COR-L47 (cell line): Measurements from ENCODE around the gene SAMHD1.
"Not testable (repeated sequence)": the region's sequence is repeated elsewhere in the genome, so short reads cannot be mapped to it uniquely, and the experiment has no call there.

Source experiments
- DNase-seq: peaks from one replicate; lab custom pipeline; 2025; lab: John Stamatoyannopoulos, UW

SAMHD1 gene

DNA sequence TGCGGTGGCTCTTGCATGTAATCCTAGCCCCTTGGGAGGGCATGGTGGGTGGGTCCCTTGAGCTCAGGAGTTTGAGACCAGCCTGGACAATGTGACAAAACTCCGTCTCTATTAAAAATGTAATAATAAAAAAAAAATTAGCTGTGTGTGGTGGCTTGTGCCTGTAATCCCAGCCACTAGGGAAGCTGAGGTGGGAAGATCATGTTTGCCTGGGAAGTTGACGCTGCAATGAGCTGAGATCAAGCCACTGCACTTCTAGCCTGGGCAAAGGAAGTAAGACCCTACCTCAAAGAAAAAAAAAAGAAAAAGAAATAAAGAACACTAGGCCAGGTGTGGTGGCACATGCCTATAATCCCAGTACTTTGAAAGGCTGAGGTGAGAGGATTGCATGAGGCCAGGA, 4.5 kb upstream of the SAMHD1 start:
- no peak for DNase-seq

DNA sequence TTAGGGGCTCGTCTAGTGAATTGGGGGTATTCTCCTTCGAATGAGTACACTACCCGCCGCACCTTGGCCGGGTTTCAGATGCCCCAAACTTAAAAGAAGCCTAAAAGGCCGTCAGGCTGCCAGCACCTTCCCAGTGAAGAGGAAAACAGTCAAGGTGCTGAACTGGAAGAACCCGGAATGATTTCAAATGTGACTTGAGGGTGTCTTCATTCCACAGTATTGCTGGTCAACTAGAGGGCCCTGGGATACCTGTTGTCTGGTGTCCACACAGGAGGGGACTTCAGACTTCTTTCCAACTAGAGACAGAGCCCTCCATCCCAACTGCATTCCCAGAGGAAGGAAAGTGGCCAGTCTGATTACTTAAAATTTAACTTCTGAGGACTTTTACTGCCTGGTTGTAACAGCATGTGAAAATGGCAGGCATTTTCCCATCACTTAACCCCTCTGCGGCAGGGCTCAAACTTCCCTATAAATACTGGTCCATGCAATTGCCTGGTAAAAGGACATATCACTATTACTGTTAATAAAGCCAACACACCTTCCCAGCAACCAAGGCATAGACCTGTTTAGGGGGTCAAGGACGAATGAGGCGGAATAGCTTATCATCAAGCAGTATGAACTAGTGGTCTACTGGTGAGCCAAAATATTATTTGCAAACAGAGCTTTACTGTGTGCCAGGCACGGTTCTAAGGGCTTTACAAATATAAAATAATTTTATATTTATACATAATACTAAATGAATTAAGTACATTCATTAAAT, 651 bp upstream of the SAMHD1 start:
- no peak for DNase-seq

DNA sequence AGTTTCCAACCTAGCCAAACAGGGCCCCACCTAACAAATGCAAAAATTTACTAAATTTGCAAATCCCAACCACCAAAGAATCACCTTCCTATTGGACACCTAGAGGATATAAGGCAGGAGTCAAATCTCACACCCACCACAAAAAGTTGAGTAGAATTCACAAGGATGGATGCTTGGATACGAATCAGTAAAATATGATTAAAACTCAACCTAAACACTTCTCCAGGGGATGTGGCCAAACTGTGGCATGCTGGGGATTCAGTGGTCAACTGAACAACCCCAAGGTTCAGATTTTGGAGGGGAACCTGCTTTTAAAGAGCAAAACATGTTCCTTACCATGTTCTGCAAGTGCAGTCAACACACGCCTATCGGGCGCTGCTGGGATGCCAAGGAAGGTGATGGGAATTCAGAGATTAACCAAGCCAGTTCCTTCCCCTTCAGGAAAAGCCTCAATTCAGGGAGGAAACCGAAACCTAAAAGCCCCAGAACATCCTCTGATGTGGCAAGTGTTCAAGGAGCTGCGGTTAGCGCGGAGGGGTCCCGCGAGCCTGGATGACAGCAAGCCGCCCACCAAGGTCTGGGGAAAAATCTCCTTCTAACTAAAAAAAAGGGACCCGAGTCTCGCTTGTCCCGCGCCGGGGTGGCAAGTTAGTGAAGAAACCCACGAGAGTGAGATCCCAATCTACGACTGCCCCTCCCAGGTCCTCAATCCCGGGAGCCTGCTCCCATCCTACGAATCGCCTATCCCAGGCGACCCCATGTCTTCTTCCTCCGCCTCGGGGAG, 902 bp downstream of the SAMHD1 start:
- no peak for DNase-seq

DNA sequence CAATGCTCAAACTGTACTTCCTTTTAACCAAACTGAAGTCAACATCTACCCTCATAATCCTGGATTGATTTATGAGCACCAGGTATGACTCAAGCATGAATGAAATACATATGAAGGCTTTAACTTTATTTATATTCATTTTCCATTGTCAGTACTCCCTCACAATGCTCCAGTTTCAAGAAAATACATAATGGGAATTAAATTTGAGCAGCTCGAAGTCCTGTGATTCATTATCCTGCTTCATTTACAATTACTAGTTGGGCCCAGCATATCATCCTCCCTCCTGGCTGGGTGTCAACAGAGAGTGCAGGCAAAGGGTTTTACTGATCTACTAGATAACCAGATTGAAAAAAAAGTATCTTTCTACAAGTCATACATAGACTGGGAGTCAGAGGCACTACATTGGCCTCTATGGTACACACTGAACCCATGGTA, 10.1 kb downstream of the SAMHD1 start:
- no peak for DNase-seq

DNA sequence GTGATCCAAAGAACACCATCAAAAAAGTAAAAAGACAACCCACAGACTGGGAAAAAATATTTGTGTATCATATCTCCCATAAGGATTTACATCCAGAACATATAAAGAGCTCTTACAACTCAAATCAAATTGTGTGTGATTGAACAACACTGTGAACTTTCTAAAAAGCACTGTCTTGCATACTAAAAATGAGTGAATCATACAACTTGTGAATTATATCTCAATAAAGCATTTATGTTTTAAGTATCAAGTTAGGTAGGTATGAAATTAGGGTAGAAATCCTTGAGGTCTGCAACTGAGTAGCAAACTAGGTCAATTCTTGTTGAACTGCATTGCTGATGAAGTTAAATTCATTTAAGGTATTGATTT, 14.1 kb downstream of the SAMHD1 start:
- DNase-seq: no peak

DNA sequence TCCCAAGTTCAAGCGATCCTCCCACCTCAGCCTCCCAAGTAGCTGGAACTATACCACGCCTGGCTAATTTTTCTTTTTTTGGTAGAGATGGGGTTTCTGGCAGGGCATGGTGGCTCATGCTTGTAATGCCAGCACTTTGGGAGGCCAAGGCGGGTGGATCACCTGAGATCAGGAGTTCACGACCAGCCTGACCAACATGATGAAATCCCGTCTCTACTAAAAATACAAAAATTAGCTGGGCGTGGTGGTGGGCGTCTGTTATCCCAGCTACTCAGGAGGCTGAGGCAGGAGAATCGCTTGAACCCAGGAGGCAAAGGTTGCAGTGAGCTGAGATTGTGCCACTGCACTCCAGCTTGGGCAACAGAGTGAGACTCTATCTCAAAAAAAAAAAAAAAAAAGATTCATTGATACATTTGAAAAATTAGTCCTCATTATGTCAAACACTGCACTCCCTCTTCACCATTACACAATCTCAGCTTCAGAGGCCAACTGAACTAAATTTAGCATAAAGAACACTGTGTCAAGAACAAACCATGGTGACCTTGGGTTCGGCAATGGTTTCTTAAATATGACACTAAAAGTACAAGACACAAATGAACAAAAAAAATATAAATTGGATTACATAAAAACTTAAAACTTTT, 14.6 kb downstream of the SAMHD1 start:
- not testable (repeated sequence) for DNase-seq

DNA sequence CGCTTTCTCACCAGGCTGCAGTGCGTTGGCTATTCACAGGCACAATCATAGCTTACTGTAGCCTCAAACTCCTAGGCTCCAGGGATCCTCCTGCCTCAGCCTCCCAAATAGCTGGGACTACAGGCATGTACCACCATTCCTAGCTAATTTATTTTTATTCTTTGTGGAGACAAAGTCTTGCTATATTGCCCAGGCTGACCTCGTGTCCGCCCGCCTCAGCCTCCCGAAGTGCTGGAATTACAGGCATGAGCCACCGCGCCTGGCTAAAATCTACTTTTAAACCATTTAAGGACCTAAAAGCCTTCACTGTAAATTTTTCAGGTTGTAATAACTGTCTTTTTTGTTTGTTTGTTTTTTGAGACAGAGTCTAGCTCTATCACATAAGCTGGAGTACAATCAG, 15.2 kb downstream of the SAMHD1 start:
- no peak for DNase-seq

DNA sequence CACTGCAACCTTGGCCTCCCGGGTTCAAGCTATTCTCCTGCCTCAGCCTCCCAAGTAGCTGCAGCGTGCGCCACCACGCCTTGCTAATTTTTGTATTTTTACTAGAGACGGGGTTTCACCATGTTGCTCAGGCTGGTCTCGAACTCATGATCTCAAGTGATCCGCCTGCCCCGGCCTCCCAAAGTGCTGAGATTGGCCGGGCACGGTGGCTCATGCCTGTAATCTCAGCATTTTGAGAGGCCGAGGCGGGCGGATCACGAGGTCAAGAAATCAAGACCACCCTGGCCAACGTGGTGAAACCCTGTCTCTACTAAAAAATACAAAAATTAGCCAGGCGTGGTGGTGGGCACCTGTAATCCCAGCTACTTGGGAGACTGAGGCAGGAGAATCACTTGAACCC, 17.9 kb downstream of the SAMHD1 start:
- not testable (repeated sequence) for DNase-seq

DNA sequence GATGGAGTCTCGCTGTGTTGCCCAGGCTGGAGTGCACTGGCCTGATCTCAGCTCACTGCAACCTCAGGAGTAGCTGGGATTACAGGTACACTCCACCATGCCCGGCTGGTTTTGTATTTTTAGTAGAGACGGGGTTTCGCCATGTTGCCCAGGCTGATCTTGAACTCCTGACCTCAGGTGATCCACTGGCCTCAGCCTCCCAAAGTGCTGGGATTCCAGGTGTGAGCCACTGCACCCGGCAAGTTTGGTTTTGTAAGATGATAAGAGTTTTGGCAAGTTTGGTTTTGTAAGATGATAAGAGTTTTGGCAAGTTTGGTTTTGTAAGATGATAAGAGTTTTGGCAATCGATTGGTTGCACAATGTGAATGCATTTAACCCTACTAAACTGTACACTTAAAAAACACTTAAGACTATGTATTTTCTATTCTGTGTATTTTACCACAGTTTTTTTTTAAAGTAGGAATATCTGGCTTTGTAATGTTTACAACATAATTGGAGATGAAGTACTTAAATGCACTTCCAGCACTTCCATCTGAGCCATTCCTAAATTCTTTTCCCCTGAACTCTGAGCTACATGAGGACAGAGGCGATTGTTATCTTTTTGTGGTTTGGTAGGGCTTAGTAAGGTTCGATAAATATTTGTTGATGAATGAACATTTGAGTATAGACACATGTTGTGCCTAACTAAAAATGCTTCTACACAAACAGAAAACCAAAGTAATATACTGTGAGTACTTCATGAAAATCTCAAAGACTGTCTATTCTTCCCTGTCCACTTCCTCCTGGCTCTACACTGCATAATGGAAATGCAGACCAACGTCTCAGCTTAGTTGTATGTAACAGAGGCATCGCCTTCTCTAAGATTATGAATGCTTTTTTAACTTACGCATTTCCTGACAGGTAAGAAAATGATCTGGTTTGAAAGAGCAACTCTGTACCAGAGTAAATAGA, 18.8 kb downstream of the SAMHD1 start:
- no peak for DNase-seq

DNA sequence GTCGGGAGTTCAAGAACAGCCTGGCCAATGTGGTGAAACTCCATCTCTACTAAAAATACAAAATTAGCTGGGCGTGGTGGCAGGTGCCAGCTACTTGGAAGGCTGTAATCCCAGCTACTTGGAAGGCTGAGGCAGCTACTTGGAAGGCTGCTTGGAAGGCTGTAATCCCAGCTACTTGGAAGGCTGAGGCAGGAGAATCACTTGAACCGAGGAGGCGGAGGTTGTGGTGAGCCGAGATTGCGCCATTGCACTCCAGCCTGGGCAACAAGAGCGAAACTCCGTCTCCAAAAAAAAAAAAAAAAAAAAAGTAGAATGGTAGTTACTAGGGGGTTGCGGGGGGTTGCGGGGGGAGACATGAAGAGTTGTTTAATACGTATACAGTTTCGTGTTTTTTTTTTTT, 19.4 kb downstream of the SAMHD1 start:
- DNase-seq: not testable (repeated sequence)

DNA sequence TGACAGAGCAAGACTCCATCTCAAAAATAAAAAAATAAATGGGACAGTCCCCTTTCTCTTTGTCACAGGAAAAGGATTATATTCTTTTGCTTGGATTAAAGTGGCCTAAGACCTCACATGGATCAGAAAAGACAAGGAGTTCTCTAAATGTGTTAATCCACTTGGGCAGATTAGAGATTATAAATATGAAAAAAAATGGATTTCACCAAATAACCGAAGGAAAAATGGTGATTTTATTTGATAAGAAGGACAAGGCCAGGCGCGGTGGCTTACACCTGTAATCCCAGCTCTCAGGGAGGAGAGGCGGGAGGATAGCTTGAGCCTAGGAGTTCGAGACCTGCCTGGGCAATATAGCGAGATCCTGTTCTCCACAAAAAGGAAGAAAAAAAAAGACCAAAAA, 21.8 kb downstream of the SAMHD1 start:
- DNase-seq: no peak

DNA sequence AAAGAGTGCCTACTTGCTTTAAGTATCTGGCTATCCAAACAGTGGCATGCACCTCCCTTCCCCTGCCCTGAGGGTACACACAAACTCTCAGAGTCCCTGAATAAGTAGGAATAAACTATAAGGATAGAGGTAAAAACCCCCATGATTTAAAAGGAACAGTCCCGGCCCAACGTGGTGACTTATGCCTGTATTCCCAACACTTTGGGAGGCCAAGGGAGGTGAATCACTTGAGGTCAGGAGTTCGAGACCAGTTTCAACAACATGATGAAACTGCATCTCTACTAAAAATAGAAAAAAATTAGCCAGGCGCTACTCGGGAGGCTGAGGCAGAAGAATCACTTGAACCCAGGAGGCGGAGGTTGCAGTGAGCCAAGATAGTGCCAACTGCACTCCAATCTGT, 22.2 kb downstream of the SAMHD1 start:
- no peak for DNase-seq

DNA sequence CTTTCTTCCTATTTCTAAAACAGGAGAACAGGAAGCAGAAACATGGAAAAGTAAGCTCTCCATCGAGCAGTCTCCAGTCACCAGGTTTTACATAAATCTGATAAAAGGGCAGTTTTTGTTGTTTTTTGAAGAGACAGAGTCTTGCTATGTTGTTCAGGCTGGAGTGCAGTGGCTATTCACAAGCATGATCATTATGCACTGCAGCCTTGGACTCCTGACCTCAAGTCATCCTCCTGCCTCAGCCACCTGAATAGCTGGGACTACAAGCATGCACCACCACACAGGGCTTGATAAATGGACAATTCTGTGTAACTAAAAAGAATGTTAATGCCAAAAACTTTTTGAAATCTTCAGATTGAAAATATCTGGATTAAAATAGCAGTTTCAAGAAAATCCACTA, 23.8 kb downstream of the SAMHD1 start:
- no peak for DNase-seq

DNA sequence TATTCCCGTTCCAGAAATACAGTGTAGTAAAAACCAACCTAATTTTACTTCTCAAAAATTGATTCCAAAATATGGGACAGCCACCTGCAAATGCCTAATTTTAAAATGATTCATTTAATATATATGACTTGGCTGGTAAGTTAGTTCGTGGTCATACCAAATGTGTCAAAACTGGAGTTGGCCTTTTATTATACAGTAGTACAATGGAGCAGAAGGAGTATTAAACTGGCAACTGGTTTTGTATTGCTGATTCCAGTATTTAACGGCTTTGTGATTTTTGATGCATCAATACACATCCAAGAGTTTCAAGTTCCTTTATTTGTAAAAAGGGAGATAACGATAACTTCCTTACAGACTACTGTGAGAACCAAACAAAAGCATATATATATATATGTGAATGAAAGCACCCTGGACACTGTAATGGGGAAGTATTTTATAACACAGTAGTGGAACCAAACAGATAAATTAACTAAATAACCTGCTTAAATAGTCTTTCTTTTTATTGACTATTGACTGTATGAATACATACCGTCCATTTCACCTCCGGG, 24.8 kb downstream of the SAMHD1 start:
- no peak for DNase-seq

DNA sequence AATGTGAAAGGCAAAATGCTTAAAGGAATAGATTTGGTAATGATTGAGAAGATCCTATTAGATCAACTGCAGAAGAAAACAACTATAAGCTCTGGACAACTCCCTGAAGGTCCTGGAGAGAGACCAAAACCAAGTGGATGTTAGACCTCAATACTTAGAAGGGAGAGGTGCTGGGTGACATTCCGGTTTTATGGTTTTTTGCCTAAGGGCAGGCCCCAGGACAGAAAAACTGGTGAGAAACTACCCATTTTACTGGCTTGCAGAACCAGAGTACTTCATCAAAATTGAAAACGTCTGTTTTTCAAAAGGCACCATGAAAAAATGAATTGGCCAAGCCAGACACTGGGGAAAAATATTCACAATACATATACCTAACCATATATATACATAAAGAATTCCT, 26.3 kb downstream of the SAMHD1 start:
- DNase-seq: no peak

DNA sequence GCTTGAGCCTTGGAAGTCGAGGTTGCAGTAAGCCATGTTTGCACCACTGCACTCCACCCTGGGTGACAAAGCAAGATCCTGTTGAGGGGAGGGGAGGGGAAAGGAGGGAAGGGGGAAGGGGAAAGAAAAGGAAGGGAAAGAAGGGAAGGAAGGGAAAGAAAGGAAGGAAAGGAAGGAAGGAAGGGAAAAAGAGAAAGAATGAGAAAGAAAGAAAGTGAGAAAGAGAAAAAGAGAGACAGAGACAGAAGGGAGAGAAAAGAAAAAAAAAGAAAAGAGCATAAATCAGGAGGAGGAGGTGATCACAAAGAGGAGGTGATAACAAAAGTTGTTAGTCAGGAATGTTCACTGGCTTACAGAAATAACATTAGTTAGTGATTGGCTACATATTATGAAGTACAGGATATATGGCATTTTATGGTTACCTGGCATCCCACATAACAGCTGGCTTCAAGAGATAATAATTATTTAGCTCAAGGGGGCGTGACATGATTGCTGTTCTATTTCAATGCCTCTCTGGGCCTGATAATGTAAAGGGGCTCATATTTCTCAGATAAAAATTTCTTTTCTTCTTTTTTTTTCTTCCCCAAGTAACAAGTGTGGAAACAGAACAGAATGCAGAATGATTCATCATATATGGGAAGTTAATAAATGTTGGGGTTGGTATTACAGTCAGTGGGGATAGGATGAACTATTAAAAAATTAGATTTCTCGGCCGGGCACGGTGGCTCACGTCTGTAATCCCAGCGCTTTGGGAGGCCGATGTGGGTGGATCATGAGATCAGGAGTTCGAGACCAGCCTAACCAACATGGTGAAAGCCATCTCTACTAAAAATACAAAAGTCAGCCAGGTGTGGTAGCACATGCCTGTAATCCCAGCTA, 27.1 kb downstream of the SAMHD1 start:
- no peak for DNase-seq

DNA sequence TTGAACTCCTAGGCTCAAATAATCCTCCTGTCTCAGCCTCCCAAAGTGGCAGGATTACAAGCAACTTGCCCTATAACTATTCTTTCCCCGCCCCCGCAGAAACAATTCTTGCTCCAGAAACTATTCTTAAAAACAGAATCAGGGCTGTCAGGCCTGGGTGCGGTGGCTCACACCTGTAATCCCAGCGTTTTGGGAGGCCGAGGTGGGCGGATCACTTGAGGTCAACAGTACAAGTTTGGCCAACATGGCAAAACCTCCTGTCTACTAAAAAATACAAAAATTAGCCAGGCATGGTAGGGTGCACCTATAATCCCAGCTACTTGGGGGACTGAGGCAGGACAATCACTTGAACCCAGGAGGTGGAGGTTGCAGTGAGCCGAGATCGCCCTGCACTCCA, 31.2 kb downstream of the SAMHD1 start:
- DNase-seq: no peak

DNA sequence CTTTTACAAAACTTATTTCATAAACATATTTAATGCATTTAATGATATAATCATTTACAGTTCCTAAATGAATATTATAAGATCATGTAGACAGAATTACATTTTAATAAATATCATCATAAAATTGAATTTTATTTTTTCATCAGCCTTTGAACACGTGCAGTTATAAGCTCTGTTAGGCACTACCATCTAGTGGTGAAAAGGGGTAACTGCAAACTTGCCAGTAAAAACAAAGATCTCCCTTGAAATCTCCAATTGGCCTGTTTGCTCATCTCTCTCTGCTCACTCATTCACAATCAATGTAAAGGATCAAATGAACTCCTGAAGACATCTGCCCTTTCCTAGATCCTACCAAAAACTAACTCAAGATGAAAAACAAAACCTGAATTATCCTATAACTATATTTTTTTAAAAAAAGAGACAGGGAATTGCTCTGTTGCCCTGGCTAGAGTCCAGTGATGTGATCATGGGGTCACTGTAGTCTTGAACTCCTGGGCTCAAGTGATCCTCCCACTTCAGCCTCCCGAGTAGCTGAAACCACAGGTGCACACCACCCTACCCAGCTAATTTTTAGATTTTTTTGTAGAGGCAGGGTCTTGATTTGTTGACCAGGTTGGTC, 31.7 kb downstream of the SAMHD1 start:
- peak; percentile 23 for DNase-seq

DNA sequence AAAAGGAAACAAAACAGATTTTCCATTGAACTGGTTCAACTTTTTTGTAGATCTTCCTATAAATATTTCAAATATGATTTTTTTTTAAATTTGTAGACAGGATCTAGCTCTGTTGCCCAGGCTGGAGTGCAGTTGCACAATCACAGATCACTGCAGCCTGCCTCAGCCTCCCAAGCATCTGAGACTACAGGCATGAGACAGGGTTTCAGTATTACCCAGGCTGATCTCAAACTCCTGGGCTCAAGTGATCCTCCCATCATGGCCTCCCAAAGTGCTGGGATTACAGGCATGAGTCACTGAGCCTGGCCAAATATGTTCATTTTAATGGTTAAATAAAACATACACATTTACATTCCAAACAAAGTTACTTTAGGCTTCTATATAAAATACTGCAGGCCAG, 33.6 kb downstream of the SAMHD1 start:
- no peak for DNase-seq

DNA sequence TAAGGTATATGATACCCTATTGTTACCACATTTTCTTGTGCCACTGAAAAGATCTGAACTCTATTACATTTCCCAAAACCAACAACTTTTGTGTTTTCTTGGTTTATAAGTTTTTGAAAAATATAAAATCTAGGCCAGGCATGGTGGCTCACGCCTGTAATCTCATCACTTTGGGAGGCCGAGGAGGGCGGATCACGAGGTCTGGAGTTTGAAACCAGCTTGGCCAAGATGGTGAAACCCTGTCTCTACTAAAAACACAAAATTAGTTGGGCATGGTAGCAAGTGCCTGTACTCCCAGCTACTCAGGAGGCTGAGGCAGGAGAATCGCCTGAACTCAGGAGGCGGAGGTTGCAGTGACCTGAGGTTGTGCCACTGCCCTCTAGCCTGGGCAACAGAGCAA, 34.3 kb downstream of the SAMHD1 start:
- no peak for DNase-seq
